H1 (cell line): ENCODE data around the gene ERICH2.

Experiments used
- JUND ChIP-seq: IDR thresholded peaks from 2 replicates; pipeline ENCODE4 v1.6.1; 2011; ENCODE audit warnings: mild to moderate bottlenecking, improper control_type of control experiment, low read length
- POLR2AphosphoS5 ChIP-seq: IDR thresholded peaks from 2 replicates; pipeline ENCODE4 v1.6.1; 2011; ENCODE audit warnings: low read depth, low read length
- SP1 ChIP-seq: IDR thresholded peaks from 2 replicates; pipeline ENCODE4 v1.6.1; 2011; ENCODE audit warnings: low read depth, low read length
- TAF1 ChIP-seq: IDR thresholded peaks from 2 replicates; pipeline ENCODE4 v1.6.1; 2011; ENCODE audit warnings: mild to moderate bottlenecking, low read depth, low read length
- TF ChIP-seq, protein P1 (sequence below), 3 experiments: IDR thresholded peaks; 1 replicate in 2 of 3; 2 replicates in 1 of 3; pipeline versions ENCODE4 v1.5.1 to v1.6.1; 2011; ENCODE audit warnings: low read length in 3 of 3, mild to moderate bottlenecking in 3 of 3, inconsistent platforms in 2 of 3, low read depth in 1 of 3, moderate library complexity in 1 of 3; ENCODE audit not compliant: insufficient read depth in 1 of 3; ENCODE audit errors: control extremely low read depth in 1 of 3

- TF ChIP-seq, protein P1, sequence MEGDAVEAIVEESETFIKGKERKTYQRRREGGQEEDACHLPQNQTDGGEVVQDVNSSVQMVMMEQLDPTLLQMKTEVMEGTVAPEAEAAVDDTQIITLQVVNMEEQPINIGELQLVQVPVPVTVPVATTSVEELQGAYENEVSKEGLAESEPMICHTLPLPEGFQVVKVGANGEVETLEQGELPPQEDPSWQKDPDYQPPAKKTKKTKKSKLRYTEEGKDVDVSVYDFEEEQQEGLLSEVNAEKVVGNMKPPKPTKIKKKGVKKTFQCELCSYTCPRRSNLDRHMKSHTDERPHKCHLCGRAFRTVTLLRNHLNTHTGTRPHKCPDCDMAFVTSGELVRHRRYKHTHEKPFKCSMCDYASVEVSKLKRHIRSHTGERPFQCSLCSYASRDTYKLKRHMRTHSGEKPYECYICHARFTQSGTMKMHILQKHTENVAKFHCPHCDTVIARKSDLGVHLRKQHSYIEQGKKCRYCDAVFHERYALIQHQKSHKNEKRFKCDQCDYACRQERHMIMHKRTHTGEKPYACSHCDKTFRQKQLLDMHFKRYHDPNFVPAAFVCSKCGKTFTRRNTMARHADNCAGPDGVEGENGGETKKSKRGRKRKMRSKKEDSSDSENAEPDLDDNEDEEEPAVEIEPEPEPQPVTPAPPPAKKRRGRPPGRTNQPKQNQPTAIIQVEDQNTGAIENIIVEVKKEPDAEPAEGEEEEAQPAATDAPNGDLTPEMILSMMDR (IDR thresholded peaks at IDR 0.05; ENCODE audit: control extremely low read depth in 1 of 3, insufficient read depth in 1 of 3, low read depth in 1 of 3, low read length in 3 of 3) = peak in 1 of 3 experiments; percentile 6; a peak in 1 of 4 replicates
- TF ChIP-seq TAF1 = no peak
- TF ChIP-seq POLR2AphosphoS5 = no peak
- TF ChIP-seq SP1 = no peak
- no peak for TF ChIP-seq JUND
These were observed 33.5 kb upstream of the ERICH2 start for GRCh38 chr2:170736628-170737027.
